HEK293 (cell line): ENCODE results near the gene NR2E3.

Experiments used
- CTCF ChIA-PET: fragments of 350-600 bp; formaldehyde crosslinking; extraction: SDS; loops from one replicate; lab custom pipeline; 2021; ENCODE audit warnings: antibody characterized with exemption; lab: Yijun Ruan, JAX
- POLR2A ChIA-PET: fragments of 300-600 bp; formaldehyde crosslinking; extraction: SDS; loops from one replicate; lab custom pipeline; 2020; ENCODE audit warnings: antibody characterized with exemption, inconsistent platforms; lab: Yijun Ruan, JAX
- H3K27ac ChIP-seq: fragments of 200-500 bp; sonication (Bioruptor generic); 2 replicates; pipeline ENCODE4 v1.5.1; 2014; ENCODE audit warnings: low read depth, low read length, control low read depth, inconsistent platforms; ENCODE audit errors: extremely low read depth
- H3K36me3 ChIP-seq, 2 experiments: fragments of 200-500 bp in 1 of 2; sonication (Bioruptor generic) in 1 of 2; 1 replicate in 1 of 2; 2 replicates in 1 of 2; pipeline ENCODE4 v1.5.1; 2014 to 2017; ENCODE audit warnings: inconsistent platforms in 2 of 2, low read length in 2 of 2; ENCODE audit not compliant: control insufficient read depth in 2 of 2, insufficient read depth in 1 of 2
- H3K4me1 ChIP-seq: fragments of 200-500 bp; sonication (Bioruptor generic); 2 replicates; pipeline ENCODE4 v1.5.1; 2014; ENCODE audit warnings: mild to moderate bottlenecking, low read length, inconsistent platforms; ENCODE audit not compliant: control insufficient read depth, insufficient read depth
- H3K4me3 ChIP-seq: 2 replicates; pipeline ENCODE4 v1.5.1; 2011; ENCODE audit warnings: low read depth, mild to moderate bottlenecking, control low read depth, low read length, moderate library complexity
- H3K9me3 ChIP-seq: fragments of 200-500 bp; sonication (Bioruptor generic); 2 replicates; pipeline ENCODE4 v1.5.1; 2014; ENCODE audit warnings: low read depth, low read length, inconsistent platforms; ENCODE audit not compliant: control insufficient read depth, insufficient read depth
- EGR2 ChIP-seq: fragments of 450-650 bp; formaldehyde crosslinking; IDR thresholded peaks from 2 replicates; pipeline ENCODE4 v1.5.1; 2016; ENCODE audit warnings: low read depth, missing biosample characterization, missing genetic modification characterization
- KLF16 ChIP-seq: fragments of 450-650 bp; formaldehyde crosslinking; IDR thresholded peaks from 2 replicates; pipeline ENCODE4 v1.5.1; 2017; ENCODE audit warnings: missing biosample characterization, missing genetic modification characterization
- ZBTB21 ChIP-seq: fragments of 450-650 bp; formaldehyde crosslinking; IDR thresholded peaks from 2 replicates; pipeline ENCODE4 v1.5.1; 2017; ENCODE audit warnings: missing biosample characterization, missing genetic modification characterization
- ZBTB8A ChIP-seq: fragments of 450-650 bp; formaldehyde crosslinking; IDR thresholded peaks from 2 replicates; pipeline ENCODE4 v1.5.1; 2016; ENCODE audit warnings: missing biosample characterization, missing genetic modification characterization
- ZFHX2 ChIP-seq: fragments of 450-650 bp; formaldehyde crosslinking; conservative IDR thresholded peaks from 2 replicates; pipeline ENCODE4 v1.5.1; 2016; ENCODE audit warnings: missing biosample characterization, missing genetic modification characterization
- ZIC2 ChIP-seq: fragments of 450-650 bp; formaldehyde crosslinking; IDR thresholded peaks from 2 replicates; pipeline ENCODE4 v1.5.1; 2016; ENCODE audit warnings: missing biosample characterization, missing genetic modification characterization
- ZNF175 ChIP-seq: fragments of 450-650 bp; formaldehyde crosslinking; IDR thresholded peaks from 2 replicates; pipeline ENCODE4 v1.5.1; 2016; ENCODE audit warnings: missing biosample characterization, missing genetic modification characterization
- ZNF239 ChIP-seq: fragments of 450-650 bp; formaldehyde crosslinking; IDR thresholded peaks from 2 replicates; pipeline ENCODE4 v1.5.1; 2016; ENCODE audit warnings: missing biosample characterization, missing genetic modification characterization
- ZNF248 ChIP-seq: fragments of 450-650 bp; formaldehyde crosslinking; IDR thresholded peaks from 2 replicates; pipeline ENCODE4 v1.5.1; 2017; ENCODE audit warnings: missing biosample characterization, missing genetic modification characterization
- ZNF544 ChIP-seq: fragments of 450-650 bp; formaldehyde crosslinking; IDR thresholded peaks from 2 replicates; pipeline ENCODE4 v1.5.0; 2017; ENCODE audit warnings: missing biosample characterization, missing genetic modification characterization
- TF ChIP-seq, protein P1 (sequence below): fragments of 450-650 bp; formaldehyde crosslinking; IDR thresholded peaks from 2 replicates; pipeline ENCODE4 v1.5.1; 2016; ENCODE audit warnings: missing biosample characterization, missing genetic modification characterization
- TF ChIP-seq, protein P2 (sequence below): fragments of 450-650 bp; formaldehyde crosslinking; IDR thresholded peaks from 2 replicates; pipeline ENCODE4 v1.5.1; 2017; ENCODE audit warnings: missing biosample characterization, missing genetic modification characterization
- TF ChIP-seq, protein P3 (sequence below): fragments of 450-650 bp; formaldehyde crosslinking; IDR thresholded peaks from 2 replicates; pipeline ENCODE4 v1.5.1; 2017; ENCODE audit warnings: missing biosample characterization, missing genetic modification characterization
- TF ChIP-seq, protein P4 (sequence below): fragments of 450-650 bp; formaldehyde crosslinking; IDR thresholded peaks from 2 replicates; pipeline ENCODE4 v1.5.1; 2016; ENCODE audit warnings: missing biosample characterization, missing genetic modification characterization
- TF ChIP-seq, protein P5 (sequence below): IDR thresholded peaks from 2 replicates; pipeline ENCODE4 v1.6.1; 2011; ENCODE audit warnings: mild to moderate bottlenecking, low read depth, low read length, borderline replicate concordance
- TF ChIP-seq, protein P6 (sequence below): fragments of 450-650 bp; formaldehyde crosslinking; optimal IDR thresholded peaks from 2 replicates; pipeline ENCODE3; 2016; ENCODE audit warnings: missing biosample characterization, mild to moderate bottlenecking, missing genetic modification characterization

Gene NR2E3

DNA sequence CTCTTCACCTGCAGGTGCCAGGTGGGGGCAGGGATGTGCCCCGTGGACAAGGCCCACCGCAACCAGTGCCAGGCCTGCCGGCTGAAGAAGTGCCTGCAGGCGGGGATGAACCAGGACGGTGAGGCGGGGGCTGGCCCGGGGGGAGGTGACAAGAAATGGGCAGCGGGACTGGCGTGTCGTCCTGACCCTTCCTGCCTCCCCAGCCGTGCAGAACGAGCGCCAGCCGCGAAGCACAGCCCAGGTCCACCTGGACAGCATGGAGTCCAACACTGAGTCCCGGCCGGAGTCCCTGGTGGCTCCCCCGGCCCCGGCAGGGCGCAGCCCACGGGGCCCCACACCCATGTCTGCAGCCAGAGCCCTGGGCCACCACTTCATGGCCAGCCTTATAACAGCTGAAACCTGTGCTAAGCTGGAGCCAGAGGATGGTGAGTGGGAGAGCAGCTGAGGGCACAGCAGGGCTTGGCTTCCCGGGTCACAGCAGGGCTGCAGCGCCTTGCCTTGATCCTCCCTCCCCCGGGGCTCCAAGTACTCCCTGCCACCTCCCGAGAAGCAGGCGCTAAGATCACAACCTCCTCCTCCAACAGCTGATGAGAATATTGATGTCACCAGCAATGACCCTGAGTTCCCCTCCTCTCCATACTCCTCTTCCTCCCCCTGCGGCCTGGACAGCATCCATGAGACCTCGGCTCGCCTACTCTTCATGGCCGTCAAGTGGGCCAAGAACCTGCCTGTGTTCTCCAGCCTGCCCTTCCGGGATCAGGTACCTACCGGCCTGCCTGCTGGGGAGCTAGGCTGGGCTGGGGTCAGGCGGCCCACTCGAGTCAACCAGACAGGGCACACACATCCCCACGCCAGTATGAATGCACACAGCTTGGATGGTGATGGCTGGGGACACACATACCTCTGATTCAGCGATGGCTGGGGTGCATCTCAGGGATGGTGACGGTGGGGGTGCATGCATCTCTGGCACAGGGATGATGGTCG, 1.7 kb downstream of the NR2E3 start:
- CTCF ChIA-PET: interaction anchor here (0.6 to 1.3 kb wide), 2 partner anchors 42 to 345 kb away, joined by 3 to 6 read pairs; no protein-coding TSS in a partner anchor
- POLR2A ChIA-PET: no interaction called here
- Histone ChIP-seq H3K4me1 (peaks cover 3% of the 10 kb centered on the region), H3K27ac (no peak overlapping the region), H3K36me3 (no peaks in the 10 kb centered on the region), H3K9me3 (no peaks in the 10 kb centered on the region), H3K4me3 (no peak overlapping the region)
- TF ChIP-seq ZIC2 (tag by site-specific recombination): peak; percentile 93
- TF ChIP-seq ZFHX2 (tag by site-specific recombination): no peak; the same call in 1 of the 2 replicates
- TF ChIP-seq, protein P1, sequence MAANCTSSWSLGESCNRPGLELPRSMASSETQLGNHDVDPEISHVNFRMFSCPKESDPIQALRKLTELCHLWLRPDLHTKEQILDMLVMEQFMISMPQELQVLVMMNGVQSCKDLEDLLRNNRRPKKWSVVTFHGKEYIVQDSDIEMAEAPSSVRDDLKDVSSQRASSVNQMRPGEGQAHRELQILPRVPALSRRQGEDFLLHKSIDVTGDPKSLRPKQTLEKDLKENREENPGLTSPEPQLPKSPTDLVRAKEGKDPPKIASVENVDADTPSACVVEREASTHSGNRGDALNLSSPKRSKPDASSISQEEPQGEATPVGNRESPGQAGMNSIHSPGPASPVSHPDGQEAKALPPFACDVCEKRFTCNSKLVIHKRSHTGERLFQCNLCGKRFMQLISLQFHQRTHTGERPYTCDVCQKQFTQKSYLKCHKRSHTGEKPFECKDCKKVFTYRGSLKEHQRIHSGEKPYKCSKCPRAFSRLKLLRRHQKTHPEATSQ (tag by site-specific recombination): no peak
- TF ChIP-seq, protein P2, sequence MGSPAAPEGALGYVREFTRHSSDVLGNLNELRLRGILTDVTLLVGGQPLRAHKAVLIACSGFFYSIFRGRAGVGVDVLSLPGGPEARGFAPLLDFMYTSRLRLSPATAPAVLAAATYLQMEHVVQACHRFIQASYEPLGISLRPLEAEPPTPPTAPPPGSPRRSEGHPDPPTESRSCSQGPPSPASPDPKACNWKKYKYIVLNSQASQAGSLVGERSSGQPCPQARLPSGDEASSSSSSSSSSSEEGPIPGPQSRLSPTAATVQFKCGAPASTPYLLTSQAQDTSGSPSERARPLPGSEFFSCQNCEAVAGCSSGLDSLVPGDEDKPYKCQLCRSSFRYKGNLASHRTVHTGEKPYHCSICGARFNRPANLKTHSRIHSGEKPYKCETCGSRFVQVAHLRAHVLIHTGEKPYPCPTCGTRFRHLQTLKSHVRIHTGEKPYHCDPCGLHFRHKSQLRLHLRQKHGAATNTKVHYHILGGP (tag by site-specific recombination): no peak
- peak; percentile 74 for TF ChIP-seq EGR2
- TF ChIP-seq ZBTB21 (tag by site-specific recombination): no peak

DNA sequence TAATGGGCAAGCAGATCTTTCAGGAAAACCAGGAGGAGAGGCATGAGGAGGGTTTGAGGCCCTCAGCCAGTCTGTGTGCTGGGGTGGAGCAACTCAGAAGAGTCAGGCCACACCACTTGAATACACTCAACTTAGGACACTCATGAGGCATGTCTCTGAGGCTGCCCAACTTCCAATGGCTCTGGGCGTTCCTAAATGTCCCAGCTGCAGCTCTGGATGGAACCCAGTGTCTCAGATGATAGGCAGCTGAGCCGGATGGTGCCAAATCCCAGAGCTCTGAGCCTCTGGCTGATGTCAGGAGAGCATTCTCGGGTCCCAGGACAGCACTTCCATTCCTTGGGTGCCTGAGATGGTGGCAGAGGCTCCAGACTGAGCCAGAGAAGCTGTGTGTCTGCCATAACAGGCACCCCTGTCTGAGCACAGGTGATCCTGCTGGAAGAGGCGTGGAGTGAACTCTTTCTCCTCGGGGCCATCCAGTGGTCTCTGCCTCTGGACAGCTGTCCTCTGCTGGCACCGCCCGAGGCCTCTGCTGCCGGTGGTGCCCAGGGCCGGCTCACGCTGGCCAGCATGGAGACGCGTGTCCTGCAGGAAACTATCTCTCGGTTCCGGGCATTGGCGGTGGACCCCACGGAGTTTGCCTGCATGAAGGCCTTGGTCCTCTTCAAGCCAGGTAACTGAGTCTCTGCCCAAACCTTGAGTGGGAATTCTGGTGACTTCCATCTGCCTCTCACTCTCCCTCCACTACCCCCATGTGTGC, 2.8 kb downstream of the NR2E3 start:
- H3K4me3 ChIP-seq: no peak overlapping the region
- no peaks in the 10 kb centered on the region for H3K4me1 ChIP-seq
- H3K27ac ChIP-seq: no peak overlapping the region
- TF ChIP-seq, protein P3, sequence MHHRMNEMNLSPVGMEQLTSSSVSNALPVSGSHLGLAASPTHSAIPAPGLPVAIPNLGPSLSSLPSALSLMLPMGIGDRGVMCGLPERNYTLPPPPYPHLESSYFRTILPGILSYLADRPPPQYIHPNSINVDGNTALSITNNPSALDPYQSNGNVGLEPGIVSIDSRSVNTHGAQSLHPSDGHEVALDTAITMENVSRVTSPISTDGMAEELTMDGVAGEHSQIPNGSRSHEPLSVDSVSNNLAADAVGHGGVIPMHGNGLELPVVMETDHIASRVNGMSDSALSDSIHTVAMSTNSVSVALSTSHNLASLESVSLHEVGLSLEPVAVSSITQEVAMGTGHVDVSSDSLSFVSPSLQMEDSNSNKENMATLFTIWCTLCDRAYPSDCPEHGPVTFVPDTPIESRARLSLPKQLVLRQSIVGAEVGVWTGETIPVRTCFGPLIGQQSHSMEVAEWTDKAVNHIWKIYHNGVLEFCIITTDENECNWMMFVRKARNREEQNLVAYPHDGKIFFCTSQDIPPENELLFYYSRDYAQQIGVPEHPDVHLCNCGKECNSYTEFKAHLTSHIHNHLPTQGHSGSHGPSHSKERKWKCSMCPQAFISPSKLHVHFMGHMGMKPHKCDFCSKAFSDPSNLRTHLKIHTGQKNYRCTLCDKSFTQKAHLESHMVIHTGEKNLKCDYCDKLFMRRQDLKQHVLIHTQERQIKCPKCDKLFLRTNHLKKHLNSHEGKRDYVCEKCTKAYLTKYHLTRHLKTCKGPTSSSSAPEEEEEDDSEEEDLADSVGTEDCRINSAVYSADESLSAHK (tag by site-specific recombination): no peak
- TF ChIP-seq ZNF248 (tag by site-specific recombination) (no peak), ZNF175 (tag by site-specific recombination) (no peak), KLF16 (tag by site-specific recombination) (no peak), ZNF544 (no peak), ZBTB8A (tag by site-specific recombination) (no peak), ZNF239 (tag by site-specific recombination) (no peak)
- TF ChIP-seq, protein P4, sequence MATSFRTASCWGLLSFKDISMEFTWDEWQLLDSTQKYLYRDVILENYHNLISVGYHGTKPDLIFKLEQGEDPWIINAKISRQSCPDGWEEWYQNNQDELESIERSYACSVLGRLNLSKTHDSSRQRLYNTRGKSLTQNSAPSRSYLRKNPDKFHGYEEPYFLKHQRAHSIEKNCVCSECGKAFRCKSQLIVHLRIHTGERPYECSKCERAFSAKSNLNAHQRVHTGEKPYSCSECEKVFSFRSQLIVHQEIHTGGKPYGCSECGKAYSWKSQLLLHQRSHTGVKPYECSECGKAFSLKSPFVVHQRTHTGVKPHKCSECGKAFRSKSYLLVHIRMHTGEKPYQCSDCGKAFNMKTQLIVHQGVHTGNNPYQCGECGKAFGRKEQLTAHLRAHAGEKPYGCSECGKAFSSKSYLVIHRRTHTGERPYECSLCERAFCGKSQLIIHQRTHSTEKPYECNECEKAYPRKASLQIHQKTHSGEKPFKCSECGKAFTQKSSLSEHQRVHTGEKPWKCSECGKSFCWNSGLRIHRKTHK (tag by site-specific recombination): no peak
- TF ChIP-seq, protein P5, sequence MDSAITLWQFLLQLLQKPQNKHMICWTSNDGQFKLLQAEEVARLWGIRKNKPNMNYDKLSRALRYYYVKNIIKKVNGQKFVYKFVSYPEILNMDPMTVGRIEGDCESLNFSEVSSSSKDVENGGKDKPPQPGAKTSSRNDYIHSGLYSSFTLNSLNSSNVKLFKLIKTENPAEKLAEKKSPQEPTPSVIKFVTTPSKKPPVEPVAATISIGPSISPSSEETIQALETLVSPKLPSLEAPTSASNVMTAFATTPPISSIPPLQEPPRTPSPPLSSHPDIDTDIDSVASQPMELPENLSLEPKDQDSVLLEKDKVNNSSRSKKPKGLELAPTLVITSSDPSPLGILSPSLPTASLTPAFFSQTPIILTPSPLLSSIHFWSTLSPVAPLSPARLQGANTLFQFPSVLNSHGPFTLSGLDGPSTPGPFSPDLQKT: no peak
- TF ChIP-seq, protein P6, sequence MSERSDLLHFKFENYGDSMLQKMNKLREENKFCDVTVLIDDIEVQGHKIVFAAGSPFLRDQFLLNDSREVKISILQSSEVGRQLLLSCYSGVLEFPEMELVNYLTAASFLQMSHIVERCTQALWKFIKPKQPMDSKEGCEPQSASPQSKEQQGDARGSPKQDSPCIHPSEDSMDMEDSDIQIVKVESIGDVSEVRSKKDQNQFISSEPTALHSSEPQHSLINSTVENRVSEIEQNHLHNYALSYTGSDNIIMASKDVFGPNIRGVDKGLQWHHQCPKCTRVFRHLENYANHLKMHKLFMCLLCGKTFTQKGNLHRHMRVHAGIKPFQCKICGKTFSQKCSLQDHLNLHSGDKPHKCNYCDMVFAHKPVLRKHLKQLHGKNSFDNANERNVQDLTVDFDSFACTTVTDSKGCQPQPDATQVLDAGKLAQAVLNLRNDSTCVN (tag by site-specific recombination): no peak
- ChIA-PET POLR2A (no interaction called here), CTCF (interaction anchor here (1.3 kb wide), 1 partner anchor 343 kb away, joined by 6 read pairs; no protein-coding TSS in a partner anchor)
- H3K36me3 ChIP-seq: no peaks in the 10 kb centered on the region
- H3K9me3 ChIP-seq: no peaks in the 10 kb centered on the region
